Measurements from ENCODE around the gene ALDH5A1.

The ALDH5A1 gene

GRCh38 chr6:24534329-24534728 lies 39.6 kb downstream of the ALDH5A1 start:
- Mint-ChIP-seq H3K27me3 (no peaks in the 10 kb centered on the region), H3K27ac (no peak overlapping the region), H3K4me3 (no peak overlapping the region), H3K36me3 (ENCODE audit: low read depth) (no peaks in the 10 kb centered on the region), H3K4me1 (no peaks in the 10 kb centered on the region), H3K9me3 (no peaks in the 10 kb centered on the region)
- ATAC-seq (no peak), DNase-seq (no peak)

DNA sequence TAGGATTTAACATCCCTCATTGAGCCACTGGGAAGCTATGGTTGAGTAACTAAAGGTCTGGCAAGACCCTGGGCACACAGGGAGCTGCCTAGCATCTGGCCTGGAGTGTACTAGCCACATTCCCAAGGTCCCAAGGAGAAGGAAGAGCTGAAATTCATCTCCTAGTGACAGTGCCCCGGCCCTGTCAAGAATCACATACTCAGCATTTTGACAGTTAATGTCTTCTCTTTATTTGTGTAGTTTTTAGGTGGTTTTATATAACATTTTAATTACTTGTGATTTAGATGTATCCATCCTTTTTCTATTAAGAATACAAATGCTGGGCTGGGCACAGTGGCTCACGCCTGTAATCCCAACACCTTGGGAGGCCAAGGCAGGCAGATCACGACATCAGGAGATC lies 40.4 kb downstream of the ALDH5A1 start:
- Mint-ChIP-seq H3K36me3 (ENCODE audit: low read depth) (no peaks in the 10 kb centered on the region), H3K4me3 (no peak overlapping the region), H3K4me1 (no peaks in the 10 kb centered on the region), H3K9me3 (no peaks in the 10 kb centered on the region), H3K27ac (no peak overlapping the region), H3K27me3 (no peaks in the 10 kb centered on the region)
- no peak for ATAC-seq
- DNase-seq: no peak

DNA sequence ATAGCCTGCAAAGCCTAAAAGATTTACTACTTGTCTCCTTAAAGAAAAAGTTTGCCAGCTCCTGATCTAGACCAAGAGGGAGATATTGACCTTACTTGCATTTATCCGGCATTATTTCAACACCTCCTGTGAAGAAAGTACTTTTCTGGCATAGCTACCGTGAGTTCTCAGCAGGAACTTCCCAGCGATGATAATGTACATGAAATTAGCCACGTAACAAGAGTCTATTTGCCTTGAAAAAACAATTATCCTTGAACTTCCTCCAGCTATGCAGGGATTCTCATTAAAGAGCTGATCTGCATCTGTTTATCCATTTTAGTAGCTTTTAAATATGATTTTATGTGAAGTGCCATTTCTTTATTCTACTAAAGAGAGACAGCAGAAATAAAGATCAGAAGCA lies 41.7 kb downstream of the ALDH5A1 start:
- ATAC-seq (no peak), DNase-seq (no peak)
- no peak overlapping the region for H3K4me3 Mint-ChIP-seq
- no peaks in the 10 kb centered on the region for H3K9me3 Mint-ChIP-seq
- H3K27me3 Mint-ChIP-seq: no peaks in the 10 kb centered on the region
- H3K4me1 Mint-ChIP-seq: no peaks in the 10 kb centered on the region
- H3K36me3 Mint-ChIP-seq (ENCODE audit: low read depth): no peaks in the 10 kb centered on the region
- no peak overlapping the region for H3K27ac Mint-ChIP-seq

DNA sequence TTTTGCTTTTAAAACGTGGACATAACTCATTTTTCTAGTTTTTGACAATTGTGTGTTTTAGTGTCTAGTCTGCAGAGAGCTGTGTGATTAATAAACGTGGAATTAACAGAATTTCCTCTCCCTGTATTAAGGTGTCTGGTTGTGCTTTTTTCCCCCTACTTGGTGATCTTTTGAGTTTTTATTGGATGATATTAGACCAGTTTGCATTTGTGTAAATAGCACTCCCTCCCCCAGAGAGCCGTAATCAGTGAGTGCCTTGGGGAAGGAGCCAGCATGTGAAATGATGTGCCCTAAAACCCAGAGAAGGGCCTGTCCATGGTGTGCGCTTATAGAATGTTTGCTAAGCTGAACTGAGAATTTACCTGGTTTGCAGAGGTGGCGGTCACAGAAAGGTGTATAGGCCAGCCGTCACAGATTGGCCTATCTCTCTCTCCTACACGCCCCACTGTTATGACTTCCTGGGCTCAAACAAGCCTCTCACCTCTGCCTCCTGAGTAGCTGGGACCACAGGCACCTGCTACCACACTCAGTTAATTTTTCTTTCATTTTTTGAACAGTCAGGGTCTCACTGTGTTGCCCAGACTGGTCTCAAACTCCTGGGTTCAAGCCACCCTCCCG lies 42.4 kb downstream of the ALDH5A1 start:
- DNase-seq (no peak), ATAC-seq (no peak)
- H3K4me3 Mint-ChIP-seq: no peak overlapping the region
- H3K4me1 Mint-ChIP-seq: no peaks in the 10 kb centered on the region
- H3K27ac Mint-ChIP-seq: no peak overlapping the region
- H3K9me3 Mint-ChIP-seq: no peaks in the 10 kb centered on the region
- H3K27me3 Mint-ChIP-seq: no peaks in the 10 kb centered on the region
- no peaks in the 10 kb centered on the region for H3K36me3 Mint-ChIP-seq (ENCODE audit: low read depth)

DNA sequence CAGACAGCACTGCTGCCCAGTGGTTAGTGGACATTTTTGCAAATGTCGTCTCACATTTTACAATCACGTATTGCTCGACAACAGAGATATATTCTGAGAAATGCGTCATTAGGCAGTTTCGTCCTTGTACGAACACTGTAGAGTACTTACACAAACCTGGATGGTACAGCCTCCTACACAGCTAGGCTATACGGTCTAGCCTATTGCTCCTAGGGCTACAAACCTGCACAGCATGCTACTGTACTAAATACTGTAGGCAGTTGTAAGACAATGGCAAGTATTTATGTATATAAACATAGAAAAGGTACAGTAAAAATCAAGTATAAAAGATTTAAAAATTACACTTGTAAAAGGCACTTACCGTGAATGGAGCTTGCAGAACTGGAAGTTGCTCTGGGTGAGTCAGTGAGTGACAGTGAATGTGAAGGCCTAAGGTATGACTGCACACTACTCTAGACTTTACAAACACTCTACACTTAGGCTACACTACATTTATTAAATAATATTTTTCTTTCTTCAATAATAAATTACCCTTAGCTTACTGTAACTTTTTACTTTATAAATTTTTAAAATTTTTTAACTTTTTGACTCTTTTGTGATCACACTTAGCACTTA lies 43.1 kb downstream of the ALDH5A1 start:
- ATAC-seq (no peak), DNase-seq (no peak)
- Mint-ChIP-seq H3K36me3 (ENCODE audit: low read depth) (no peaks in the 10 kb centered on the region), H3K4me1 (no peaks in the 10 kb centered on the region), H3K4me3 (no peak overlapping the region), H3K9me3 (no peaks in the 10 kb centered on the region), H3K27ac (no peak overlapping the region), H3K27me3 (no peaks in the 10 kb centered on the region)

DNA sequence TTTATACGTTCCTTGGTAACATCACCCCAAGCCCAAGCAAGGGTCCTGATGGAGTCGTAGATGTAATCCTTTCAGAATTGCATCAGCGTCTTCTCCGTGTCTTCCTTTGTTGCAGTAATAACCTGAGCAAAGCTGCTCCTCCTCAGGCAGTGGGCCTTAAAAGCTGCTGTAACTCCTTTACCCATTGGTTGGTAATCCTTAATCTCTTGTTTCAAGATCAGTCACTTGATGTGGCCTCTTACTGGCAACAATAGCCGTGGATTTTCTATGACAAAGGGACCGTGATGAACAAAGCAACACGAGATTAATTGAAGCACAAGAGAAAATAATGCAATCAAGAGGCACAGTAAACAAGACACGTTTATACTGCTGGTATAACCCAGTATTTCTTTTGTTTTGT lies 44.6 kb downstream of the ALDH5A1 start:
- Mint-ChIP-seq H3K36me3 (ENCODE audit: low read depth) (no peaks in the 10 kb centered on the region), H3K4me1 (no peaks in the 10 kb centered on the region), H3K4me3 (no peak overlapping the region), H3K27ac (no peak overlapping the region), H3K9me3 (no peaks in the 10 kb centered on the region), H3K27me3 (no peaks in the 10 kb centered on the region)
- DNase-seq (no peak), ATAC-seq (no peak)

DNA sequence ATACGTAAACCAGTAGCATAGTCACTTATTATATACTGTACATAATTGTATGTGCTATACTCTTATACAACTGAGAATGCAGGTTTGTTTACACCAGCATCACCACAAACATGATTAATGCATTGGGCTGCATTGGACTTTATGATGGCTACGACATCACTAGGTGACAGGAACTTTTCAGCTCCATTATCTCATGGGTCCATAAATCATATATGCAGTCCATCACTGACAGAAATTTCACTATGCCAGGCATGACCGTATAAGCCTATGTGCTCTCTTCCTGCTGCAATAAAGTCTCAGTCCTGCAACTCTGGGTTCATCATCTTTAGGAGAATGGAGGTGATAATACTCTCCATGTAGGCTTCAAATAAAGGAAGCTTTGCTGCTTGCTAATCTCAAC lies 45.4 kb downstream of the ALDH5A1 start:
- H3K27ac Mint-ChIP-seq: no peak overlapping the region
- no peak for DNase-seq
- no peaks in the 10 kb centered on the region for H3K36me3 Mint-ChIP-seq (ENCODE audit: low read depth)
- H3K9me3 Mint-ChIP-seq: no peaks in the 10 kb centered on the region
- ATAC-seq: no peak
- H3K4me1 Mint-ChIP-seq: no peaks in the 10 kb centered on the region
- H3K27me3 Mint-ChIP-seq: no peaks in the 10 kb centered on the region
- H3K4me3 Mint-ChIP-seq: no peak overlapping the region

- Mint-ChIP-seq H3K27me3 (peaks cover 8% of the 10 kb centered on the region), H3K36me3 (ENCODE audit: low read depth) (no peaks in the 10 kb centered on the region), H3K4me1 (peaks cover 10% of the 10 kb centered on the region), H3K4me3 (no peak overlapping the region), H3K9me3 (no peaks in the 10 kb centered on the region), H3K27ac (no peak overlapping the region)
- ATAC-seq (no peak), DNase-seq (no peak)
Measured at GRCh38 chr6:24543683-24544082, 48.9 kb downstream of the ALDH5A1 start.

GRCh38 chr6:24545183-24545582 lies 50.4 kb downstream of the ALDH5A1 start:
- ATAC-seq (no peak), DNase-seq (no peak)
- Mint-ChIP-seq H3K9me3 (no peaks in the 10 kb centered on the region), H3K27ac (no peak overlapping the region), H3K4me1 (peaks cover 10% of the 10 kb centered on the region), H3K4me3 (no peak overlapping the region), H3K27me3 (peaks cover 8% of the 10 kb centered on the region), H3K36me3 (ENCODE audit: low read depth) (no peaks in the 10 kb centered on the region)

- no peak for ATAC-seq
- Mint-ChIP-seq H3K4me3 (no peak overlapping the region), H3K27me3 (peaks cover 8% of the 10 kb centered on the region), H3K4me1 (peaks cover 10% of the 10 kb centered on the region), H3K9me3 (no peaks in the 10 kb centered on the region), H3K36me3 (ENCODE audit: low read depth) (no peaks in the 10 kb centered on the region), H3K27ac (no peak overlapping the region)
- DNase-seq: no peak
Measured at GRCh38 chr6:24545691-24546090, 50.9 kb downstream of the ALDH5A1 start.

DNA sequence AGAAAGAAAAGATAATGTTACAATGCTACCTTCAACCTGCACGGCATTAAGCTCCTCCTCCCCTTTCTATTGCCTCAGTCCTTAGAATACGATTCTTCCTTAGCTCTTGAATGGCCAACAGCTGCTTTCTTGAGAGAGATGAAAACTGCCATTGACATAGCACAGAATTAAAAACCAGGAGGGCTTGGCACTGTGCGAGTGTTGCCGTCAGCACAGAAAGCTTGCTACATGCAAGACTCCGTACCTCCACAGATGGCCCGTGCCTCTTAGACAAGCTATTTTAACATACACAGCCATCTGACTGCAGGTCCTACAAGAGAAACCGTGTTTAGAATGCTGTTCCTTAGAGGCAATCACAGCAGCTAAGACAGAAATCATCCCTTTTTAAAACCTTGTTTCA lies 51.7 kb downstream of the ALDH5A1 start:
- no peak overlapping the region for H3K4me3 Mint-ChIP-seq
- peaks cover 8% of the 10 kb centered on the region for H3K27me3 Mint-ChIP-seq
- no peaks in the 10 kb centered on the region for H3K9me3 Mint-ChIP-seq
- no peak for ATAC-seq
- no peak overlapping the region for H3K27ac Mint-ChIP-seq
- no peaks in the 10 kb centered on the region for H3K36me3 Mint-ChIP-seq (ENCODE audit: low read depth)
- no peak for DNase-seq
- peaks cover 10% of the 10 kb centered on the region for H3K4me1 Mint-ChIP-seq

GRCh38 chr6:24547243-24547642 lies 52.5 kb downstream of the ALDH5A1 start:
- ATAC-seq: peak; percentile 90
- no peak overlapping the region for H3K4me3 Mint-ChIP-seq
- DNase-seq: peak; percentile 52
- H3K36me3 Mint-ChIP-seq (ENCODE audit: low read depth): no peaks in the 10 kb centered on the region
- peaks cover 8% of the 10 kb centered on the region for H3K27me3 Mint-ChIP-seq
- H3K4me1 Mint-ChIP-seq: peaks cover 10% of the 10 kb centered on the region
- H3K27ac Mint-ChIP-seq: no peak overlapping the region
- no peaks in the 10 kb centered on the region for H3K9me3 Mint-ChIP-seq

GRCh38 chr6:24549158-24549557 lies 54.4 kb downstream of the ALDH5A1 start:
- Mint-ChIP-seq H3K27me3 (peaks cover 8% of the 10 kb centered on the region), H3K27ac (no peak overlapping the region), H3K4me3 (no peak overlapping the region)

DNA sequence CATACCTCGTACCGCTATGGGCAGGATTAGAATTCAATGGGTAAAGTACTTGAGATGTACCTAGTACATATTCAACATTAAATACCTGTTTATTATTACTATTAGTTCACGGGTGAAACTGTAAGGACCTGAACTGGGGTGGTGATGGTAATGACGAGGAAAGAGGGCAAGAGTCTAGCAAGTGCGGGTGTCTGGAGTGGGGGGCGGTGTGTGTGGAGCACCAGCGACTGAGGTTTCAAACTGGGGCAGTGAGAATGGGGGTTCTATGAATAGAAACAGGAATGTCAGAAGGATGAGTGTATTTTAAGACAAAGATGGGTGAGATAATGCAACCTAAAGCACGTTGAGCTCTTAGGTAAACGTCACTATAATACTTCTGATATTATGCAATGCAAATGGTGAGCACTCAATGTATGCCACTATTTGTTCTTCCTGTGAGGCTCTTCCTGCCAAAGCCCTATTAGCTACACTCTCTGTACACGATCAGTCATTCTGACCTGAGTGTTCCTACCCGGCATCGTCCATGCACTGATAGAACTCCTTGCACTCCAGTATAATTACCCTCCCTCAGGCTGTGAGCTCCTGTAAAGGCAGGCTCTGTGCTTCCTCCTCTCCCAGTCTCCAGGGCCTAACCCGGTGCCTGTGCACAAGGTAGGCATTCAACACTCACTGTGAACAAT lies 55.0 kb downstream of the ALDH5A1 start:
- peaks cover 10% of the 10 kb centered on the region for H3K4me1 Mint-ChIP-seq
- ATAC-seq (no peak), DNase-seq (no peak)
- H3K27ac Mint-ChIP-seq: no peak overlapping the region
- H3K36me3 Mint-ChIP-seq (ENCODE audit: low read depth): no peaks in the 10 kb centered on the region
- H3K27me3 Mint-ChIP-seq: peaks cover 8% of the 10 kb centered on the region
- no peak overlapping the region for H3K4me3 Mint-ChIP-seq
- H3K9me3 Mint-ChIP-seq: no peaks in the 10 kb centered on the region

More at GRCh38 chr6:24549158-24549557, 54.4 kb downstream of the ALDH5A1 start:
- H3K9me3 Mint-ChIP-seq: no peaks in the 10 kb centered on the region
- H3K4me1 Mint-ChIP-seq: peaks cover 10% of the 10 kb centered on the region
- H3K36me3 Mint-ChIP-seq (ENCODE audit: low read depth): no peaks in the 10 kb centered on the region
- no peak for DNase-seq
- no peak for ATAC-seq

DNA sequence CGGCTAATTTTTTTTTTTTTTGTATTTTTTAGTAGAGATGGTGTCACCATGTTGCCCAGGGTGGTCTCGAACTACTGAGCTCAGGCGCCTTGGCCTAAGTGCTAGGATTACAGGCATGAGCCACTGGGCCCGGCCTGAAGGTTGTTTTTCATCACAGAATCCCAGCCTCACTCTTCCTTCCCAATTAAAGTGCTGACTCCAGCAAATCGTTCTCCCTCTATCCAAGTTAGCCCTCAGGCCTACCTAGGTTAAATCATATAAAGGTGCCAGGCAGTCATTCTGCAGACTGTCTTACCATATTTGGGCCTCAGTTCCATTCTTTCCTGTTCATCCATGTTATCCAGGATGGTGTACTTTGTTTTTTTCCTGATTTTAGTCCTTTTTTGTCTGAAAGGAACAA lies 56.4 kb downstream of the ALDH5A1 start:
- no peak overlapping the region for H3K4me3 Mint-ChIP-seq
- H3K27ac Mint-ChIP-seq: no peak overlapping the region
- H3K27me3 Mint-ChIP-seq: peaks cover 8% of the 10 kb centered on the region
- no peak for DNase-seq
- no peaks in the 10 kb centered on the region for H3K9me3 Mint-ChIP-seq
- H3K4me1 Mint-ChIP-seq: peaks cover 10% of the 10 kb centered on the region
- ATAC-seq: no peak
- no peaks in the 10 kb centered on the region for H3K36me3 Mint-ChIP-seq (ENCODE audit: low read depth)

Data from activated naive CD8-positive, alpha-beta T cell treated with anti-CD3 and anti-CD28 coated beads, Interleukin-2, amount 50 U/mL, for 24 hours (primary cell).